Prostate gland (tissue), 2 donors: ENCODE measurements around the gene EGR2.

Source experiments
- POLR2A ChIP-seq: fragments of 450-650 bp; IDR thresholded peaks from one replicate; pipeline ENCODE4 v1.6.1; 2016; ENCODE audit warnings: antibody characterized with exemption, mild to moderate bottlenecking
- POLR2AphosphoS5 ChIP-seq: sonication (generic); formaldehyde crosslinking; IDR thresholded peaks from one replicate; pipeline ENCODE4 v1.6.1; 2017; ENCODE audit warnings: antibody characterized with exemption
- TF ChIP-seq, protein P1 (sequence below), 4 experiments: fragments of 200-600 bp in 2 of 4; fragments of 450-650 bp in 2 of 4; sonication (generic) in 2 of 4; IDR thresholded peaks; 1 replicate in 3 of 4; 2 replicates in 1 of 4; pipeline ENCODE4 v1.5.1; 2016 to 2019; ENCODE audit warnings: antibody characterized with exemption in 4 of 4, mild to moderate bottlenecking in 2 of 4, moderate library complexity in 2 of 4

DNA sequence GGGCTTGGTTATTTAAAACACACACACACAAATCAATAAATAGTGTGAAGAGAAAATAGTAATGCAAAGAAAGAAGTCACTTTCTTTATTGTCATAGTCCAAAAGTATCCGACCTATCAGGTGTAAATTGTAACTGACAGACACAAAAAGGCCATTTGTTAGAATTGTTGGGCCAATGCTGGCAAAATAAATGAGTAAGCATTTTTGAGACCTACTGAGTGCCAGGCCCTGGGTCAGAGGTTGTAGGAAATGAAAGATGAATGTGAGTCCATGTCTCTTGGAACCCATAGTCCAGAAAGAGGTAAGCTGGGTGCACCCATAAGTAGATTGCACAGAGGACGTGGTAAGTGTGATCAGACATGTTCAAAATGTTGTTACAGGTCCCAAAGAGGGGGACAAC lies 13.5 kb upstream of the EGR2 start:
- TF ChIP-seq, protein P1, sequence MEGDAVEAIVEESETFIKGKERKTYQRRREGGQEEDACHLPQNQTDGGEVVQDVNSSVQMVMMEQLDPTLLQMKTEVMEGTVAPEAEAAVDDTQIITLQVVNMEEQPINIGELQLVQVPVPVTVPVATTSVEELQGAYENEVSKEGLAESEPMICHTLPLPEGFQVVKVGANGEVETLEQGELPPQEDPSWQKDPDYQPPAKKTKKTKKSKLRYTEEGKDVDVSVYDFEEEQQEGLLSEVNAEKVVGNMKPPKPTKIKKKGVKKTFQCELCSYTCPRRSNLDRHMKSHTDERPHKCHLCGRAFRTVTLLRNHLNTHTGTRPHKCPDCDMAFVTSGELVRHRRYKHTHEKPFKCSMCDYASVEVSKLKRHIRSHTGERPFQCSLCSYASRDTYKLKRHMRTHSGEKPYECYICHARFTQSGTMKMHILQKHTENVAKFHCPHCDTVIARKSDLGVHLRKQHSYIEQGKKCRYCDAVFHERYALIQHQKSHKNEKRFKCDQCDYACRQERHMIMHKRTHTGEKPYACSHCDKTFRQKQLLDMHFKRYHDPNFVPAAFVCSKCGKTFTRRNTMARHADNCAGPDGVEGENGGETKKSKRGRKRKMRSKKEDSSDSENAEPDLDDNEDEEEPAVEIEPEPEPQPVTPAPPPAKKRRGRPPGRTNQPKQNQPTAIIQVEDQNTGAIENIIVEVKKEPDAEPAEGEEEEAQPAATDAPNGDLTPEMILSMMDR (IDR thresholded peaks at IDR 0.05): no peak
- no peak for TF ChIP-seq POLR2A
- no peak for TF ChIP-seq POLR2AphosphoS5
